Small intestine (tissue), 7 donors: ENCODE measurements around the gene CD248. TPM values are rescaled to one million over a fixed set of nuclear protein-coding genes. Genes with fewer than 3 reads are reported as not detected.
"Not testable (repeated sequence)": the region's sequence is repeated elsewhere in the genome, so short reads cannot be mapped to it uniquely, and the experiment has no call there.

Experiments used
- DNase-seq, 2 donors: peaks; one replicate each; pipeline versions ENCODE4 v3.0.0 to v3.0.0-alpha.2; 2013
- FAIRE-seq: peaks from 2 replicates; lab custom pipeline; 2012; peaks lifted over from hg19 to GRCh38; lab: Jason Lieb, UNC
- H3K27ac ChIP-seq, 3 donors: one replicate each; pipeline ENCODE4 v1.5.1; 2013; ENCODE audit warnings: low read length in 2 of 3, mild to moderate bottlenecking in 2 of 3, control low read depth in 1 of 3, inconsistent platforms in 1 of 3, low read depth in 1 of 3, moderate library complexity in 1 of 3
- H3K27me3 ChIP-seq, 3 donors: one replicate each; pipeline ENCODE4 v1.6.1; 2013; ENCODE audit warnings: low read length in 3 of 3, inconsistent platforms in 1 of 3; ENCODE audit not compliant: control insufficient read depth in 3 of 3, insufficient read depth in 3 of 3
- H3K36me3 ChIP-seq, 3 donors: one replicate each; pipeline ENCODE4 v1.6.1; 2013; ENCODE audit warnings: low read length in 3 of 3, inconsistent platforms in 1 of 3, low read depth in 1 of 3, mild to moderate bottlenecking in 1 of 3, moderate library complexity in 1 of 3; ENCODE audit not compliant: control insufficient read depth in 3 of 3, insufficient read depth in 2 of 3
- H3K4me1 ChIP-seq, 3 donors: one replicate each; pipeline ENCODE4 v1.6.1; 2013; ENCODE audit warnings: low read length in 2 of 3, inconsistent platforms in 1 of 3, low read depth in 1 of 3, mild to moderate bottlenecking in 1 of 3, moderate library complexity in 1 of 3; ENCODE audit not compliant: control insufficient read depth in 3 of 3, insufficient read depth in 2 of 3
- H3K4me3 ChIP-seq, 3 donors: one replicate each; pipeline ENCODE4 v1.5.1; 2013; ENCODE audit warnings: low read length in 3 of 3, control low read depth in 1 of 3, inconsistent platforms in 1 of 3, low read depth in 1 of 3, mild to moderate bottlenecking in 1 of 3, moderate library complexity in 1 of 3
- H3K9me3 ChIP-seq, 2 donors: one replicate each; pipeline ENCODE4 v1.6.1; 2013; ENCODE audit warnings: low read depth in 1 of 2, low read length in 1 of 2; ENCODE audit not compliant: control insufficient read depth in 2 of 2, insufficient read depth in 1 of 2
- WGBS, 3 donors: extraction: QIAGEN DNeasy Blood & Tissue Kit; methylation state at CpG; one replicate each; pipeline ENCODE4 v1.1.7; 2013; 5-methylcytosine and 5-hydroxymethylcytosine counted together
- polyA plus RNA-seq, 4 donors: library from polyadenylated mRNA; stranded (reverse) in 3 of 4; unstranded in 1 of 4; fragments of 200-250 nt in 3 of 4; fragments of 120-200 nt in 1 of 4; gene quantifications; one replicate each; pipeline versions ENCODE4 v1.2.1 to v1.2.3, GENCODE V29; 2013
- donor health status: healthy with polysubstance abuse.
- donor health status: control.
- donor health status: control.
- donor health status: Bipolar disorder and iron deficiency.
- donor health status: healthy.

The CD248 gene
- polyA plus RNA-seq, 4 donors: 1.6 to 35.7 (median 19.1) TPM; not detected in 1

GRCh38 chr11:66361502-66361941 is 44.7 kb upstream of the CD248 start:
- 42 to 66% (median 53%) methylated on average over 6 of the region's 6 CpGs for WGBS, 3 donors
- no peaks in the 10 kb centered on the region for H3K27me3 ChIP-seq
- FAIRE-seq (no peak), DNase-seq (no peak)
- H3K4me1 ChIP-seq: no peaks in the 10 kb centered on the region
- peaks cover 0 to 85% (median 5%) of the 10 kb centered on the region in 3 donors for H3K36me3 ChIP-seq
- H3K27ac ChIP-seq: peak overlapping the region in 1 of 3 donors; percentile 13
- H3K4me3 ChIP-seq: no peak overlapping the region
- no peaks in the 10 kb centered on the region for H3K9me3 ChIP-seq

GRCh38 chr11:66360406-66361073 is 43.7 kb upstream of the CD248 start:
- Histone ChIP-seq H3K9me3 (no peaks in the 10 kb centered on the region), H3K4me1 (no peaks in the 10 kb centered on the region), H3K27me3 (no peaks in the 10 kb centered on the region), H3K36me3 (peaks cover 0 to 82% (median 5%) of the 10 kb centered on the region in 3 donors), H3K27ac (no peak overlapping the region), H3K4me3 (no peak overlapping the region)
- WGBS, 3 donors: 92 to 95% (median 93%) methylated on average over 15 of the region's 15 CpGs
- FAIRE-seq (no peak), DNase-seq (no peak)

- Histone ChIP-seq H3K36me3 (peaks cover 0 to 80% (median 5%) of the 10 kb centered on the region in 3 donors), H3K27ac (no peak overlapping the region), H3K4me3 (no peak overlapping the region), H3K9me3 (no peaks in the 10 kb centered on the region), H3K4me1 (no peaks in the 10 kb centered on the region), H3K27me3 (no peaks in the 10 kb centered on the region)
- no peak for FAIRE-seq
- DNase-seq: no peak
- WGBS, 3 donors: 62 to 74% (median 67%) methylated on average over 3 of the region's 3 CpGs
Measured at GRCh38 chr11:66359662-66360087, 42.8 kb upstream of the CD248 start.

GRCh38 chr11:66350560-66351235 is 33.9 kb upstream of the CD248 start:
- H3K9me3 ChIP-seq, H3K27me3 ChIP-seq, FAIRE-seq, H3K4me3 ChIP-seq: not testable (repeated sequence)
- WGBS, 3 donors: 25 to 57% (median 44%) methylated on average over 8 of the region's 8 CpGs
- Histone ChIP-seq H3K27ac (peak overlapping the region; percentile 41 to 98 (median 84)), H3K4me1 (peaks cover 3 to 54% (median 6%) of the 10 kb centered on the region in 3 donors), H3K36me3 (peaks cover 0 to 18% (median 0%) of the 10 kb centered on the region in 3 donors)
- DNase-seq: peak in 1 of 2 donors; percentile 61

GRCh38 chr11:66349084-66349386 is 32.2 kb upstream of the CD248 start:
- peak overlapping the region in 2 of 3 donors; percentile 1 to 69 for H3K4me3 ChIP-seq
- FAIRE-seq (no peak), DNase-seq (peak in 1 of 2 donors; percentile 46)
- 18 to 69% (median 33%) methylated on average over 2 of the region's 2 CpGs for WGBS, 3 donors
- H3K27ac ChIP-seq: peak overlapping the region; percentile 78 to 98 (median 96)
- no peaks in the 10 kb centered on the region for H3K27me3 ChIP-seq
- H3K9me3 ChIP-seq: peaks cover 0 to 6% of the 10 kb centered on the region in 2 donors
- peaks cover 0 to 9% (median 0%) of the 10 kb centered on the region in 3 donors for H3K36me3 ChIP-seq
- H3K4me1 ChIP-seq: peaks cover 3 to 59% (median 6%) of the 10 kb centered on the region in 3 donors

GRCh38 chr11:66347425-66348276 is 30.8 kb upstream of the CD248 start, which contains the start of gene B4GAT1:
TSS of gene B4GAT1 (minus strand) at chr11:66347629. CDS start at chr11:66347545, 84 bp downstream.
- Histone ChIP-seq H3K36me3 (peaks cover 0 to 9% (median 0%) of the 10 kb centered on the region in 3 donors), H3K9me3 (no peaks in the 10 kb centered on the region), H3K4me1 (peaks cover 3 to 50% (median 6%) of the 10 kb centered on the region in 3 donors), H3K27me3 (no peaks in the 10 kb centered on the region), H3K27ac (peak within 1 kb of the TSS; percentile 87 to 98 (median 96)), H3K4me3 (peak within 1 kb of the TSS; percentile 69 to 80 (median 72))
- FAIRE-seq (no peak), DNase-seq (peak; percentile 80 to 94)
- 0 to 1% (median 0%) methylated on average over 26 to 101 of the region's 101 CpGs for WGBS, 3 donors

GRCh38 chr11:66346476-66347424 is 29.9 kb upstream of the CD248 start:
- H3K4me1 ChIP-seq: peaks cover 3 to 42% (median 6%) of the 10 kb centered on the region in 3 donors
- FAIRE-seq (no peak), DNase-seq (peak in 1 of 2 donors; percentile 70)
- 10 to 28% (median 19%) methylated on average over 57 to 68 of the region's 68 CpGs for WGBS, 3 donors
- peak overlapping the region; percentile 81 to 93 (median 87) for H3K27ac ChIP-seq
- H3K9me3 ChIP-seq: no peaks in the 10 kb centered on the region
- H3K36me3 ChIP-seq: peaks cover 0 to 15% (median 1%) of the 10 kb centered on the region in 3 donors
- H3K4me3 ChIP-seq: peak overlapping the region; percentile 69 to 80 (median 72)
- H3K27me3 ChIP-seq: no peaks in the 10 kb centered on the region
